ENCODE results near the gene CTSF.

Gene CTSF

DNA sequence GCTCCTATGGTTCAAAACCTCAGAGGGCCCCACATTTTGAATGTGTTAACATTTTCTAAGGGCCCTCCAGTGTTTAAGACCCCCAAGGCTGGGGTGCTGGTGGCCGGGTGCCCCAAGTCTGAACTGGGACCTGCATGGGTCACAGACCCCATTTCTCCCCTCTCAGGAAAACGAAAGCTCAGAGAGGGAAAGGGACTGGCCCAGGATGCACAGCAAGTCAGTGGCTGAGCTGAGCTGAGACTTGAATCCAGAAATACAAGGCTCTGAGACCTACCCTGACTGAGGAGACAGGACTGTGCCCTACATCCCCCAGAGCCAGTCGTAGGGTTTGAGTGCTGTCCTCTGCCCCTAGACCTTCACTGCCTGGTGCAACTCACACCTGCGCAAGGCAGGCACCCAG, 17.5 kb downstream of the CTSF start:
- TF ChIP-seq, protein P1, sequence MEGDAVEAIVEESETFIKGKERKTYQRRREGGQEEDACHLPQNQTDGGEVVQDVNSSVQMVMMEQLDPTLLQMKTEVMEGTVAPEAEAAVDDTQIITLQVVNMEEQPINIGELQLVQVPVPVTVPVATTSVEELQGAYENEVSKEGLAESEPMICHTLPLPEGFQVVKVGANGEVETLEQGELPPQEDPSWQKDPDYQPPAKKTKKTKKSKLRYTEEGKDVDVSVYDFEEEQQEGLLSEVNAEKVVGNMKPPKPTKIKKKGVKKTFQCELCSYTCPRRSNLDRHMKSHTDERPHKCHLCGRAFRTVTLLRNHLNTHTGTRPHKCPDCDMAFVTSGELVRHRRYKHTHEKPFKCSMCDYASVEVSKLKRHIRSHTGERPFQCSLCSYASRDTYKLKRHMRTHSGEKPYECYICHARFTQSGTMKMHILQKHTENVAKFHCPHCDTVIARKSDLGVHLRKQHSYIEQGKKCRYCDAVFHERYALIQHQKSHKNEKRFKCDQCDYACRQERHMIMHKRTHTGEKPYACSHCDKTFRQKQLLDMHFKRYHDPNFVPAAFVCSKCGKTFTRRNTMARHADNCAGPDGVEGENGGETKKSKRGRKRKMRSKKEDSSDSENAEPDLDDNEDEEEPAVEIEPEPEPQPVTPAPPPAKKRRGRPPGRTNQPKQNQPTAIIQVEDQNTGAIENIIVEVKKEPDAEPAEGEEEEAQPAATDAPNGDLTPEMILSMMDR (IDR thresholded peaks at IDR 0.05; ENCODE audit: low read depth, low read length): no peak
- no peak overlapping the region for H3K27ac ChIP-seq
- no peaks in the 10 kb centered on the region for H3K9me3 ChIP-seq (ENCODE audit: severe bottlenecking)
- H3K4me3 ChIP-seq (ENCODE audit: low read depth, low read length): no peak overlapping the region
- H3K36me3 ChIP-seq: no peaks in the 10 kb centered on the region
- no peak for DNase-seq
- H3K27me3 ChIP-seq (ENCODE audit: insufficient read depth, low read depth, severe bottlenecking): no peaks in the 10 kb centered on the region

DNA sequence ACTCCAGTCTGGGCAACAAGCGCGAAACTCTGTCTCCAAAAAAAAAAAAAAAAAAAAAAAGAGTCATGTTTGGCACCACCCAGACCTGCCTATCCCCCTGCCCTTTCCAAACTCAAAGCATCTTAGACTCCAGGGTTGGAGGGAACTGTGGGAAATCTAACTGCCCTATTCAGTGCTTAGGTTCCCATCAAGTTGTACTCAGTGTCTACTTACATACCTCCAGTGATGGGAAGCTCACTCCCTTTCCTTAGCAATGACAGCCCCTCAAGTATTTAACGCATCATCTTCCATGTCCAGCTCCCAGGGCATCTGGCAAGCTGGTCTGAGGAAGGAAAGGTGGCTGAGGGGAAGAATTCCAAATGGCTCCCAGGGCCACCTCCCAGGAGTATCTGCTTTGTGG, 18.7 kb downstream of the CTSF start:
- Histone ChIP-seq H3K27me3 (ENCODE audit: insufficient read depth, low read depth, severe bottlenecking) (no peaks in the 10 kb centered on the region), H3K9me3 (ENCODE audit: severe bottlenecking) (no peaks in the 10 kb centered on the region), H3K27ac (no peak overlapping the region), H3K36me3 (no peaks in the 10 kb centered on the region), H3K4me3 (ENCODE audit: low read depth, low read length) (no peak overlapping the region)
- TF ChIP-seq, protein P1 (IDR thresholded peaks at IDR 0.05; ENCODE audit: low read depth, low read length): no peak
- no peak for DNase-seq

DNA sequence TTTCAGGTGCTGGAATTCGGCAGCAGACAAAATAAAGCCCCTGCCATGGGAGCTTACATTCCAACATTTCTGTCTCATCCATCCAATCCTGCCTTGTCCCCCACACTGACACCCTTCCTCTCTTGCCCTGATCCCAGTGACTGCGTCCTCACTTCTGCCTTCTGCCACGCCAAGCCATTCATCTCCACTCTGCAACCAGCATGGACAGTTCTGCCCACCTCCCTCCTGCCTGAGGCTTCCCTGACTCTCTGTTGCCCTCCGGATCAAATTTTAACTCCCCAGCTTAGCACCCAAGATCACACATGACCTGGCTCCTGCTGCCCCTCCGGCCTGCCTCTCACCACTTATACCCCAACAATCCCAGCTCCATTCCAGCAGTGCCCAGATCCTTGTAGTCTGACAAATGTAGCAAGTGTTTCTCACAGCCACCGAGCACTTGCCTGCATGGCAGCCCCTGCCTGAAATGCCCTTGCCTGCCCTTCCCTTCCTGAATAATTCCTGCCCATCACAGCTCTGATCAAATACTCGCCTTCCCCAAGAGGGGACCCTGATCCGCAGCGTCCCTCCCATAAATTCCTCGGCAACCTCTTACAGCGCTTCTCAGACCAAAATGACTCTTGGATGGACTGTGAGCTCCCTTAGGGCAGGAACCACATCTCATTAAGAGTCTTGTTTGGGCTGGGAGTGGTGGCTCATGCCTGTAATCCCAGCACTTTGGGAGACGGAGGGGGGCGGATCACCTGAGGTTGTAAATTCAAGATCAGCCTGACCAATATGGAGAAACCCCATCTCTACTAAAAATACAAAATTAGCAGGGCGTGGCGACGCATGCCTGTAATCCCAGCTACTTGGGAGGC, 19.4 kb downstream of the CTSF start:
- H3K27ac ChIP-seq: no peak overlapping the region
- no peaks in the 10 kb centered on the region for H3K27me3 ChIP-seq (ENCODE audit: insufficient read depth, low read depth, severe bottlenecking)
- no peaks in the 10 kb centered on the region for H3K9me3 ChIP-seq (ENCODE audit: severe bottlenecking)
- TF ChIP-seq, protein P1 (IDR thresholded peaks at IDR 0.05; ENCODE audit: low read depth, low read length): no peak
- no peak overlapping the region for H3K4me3 ChIP-seq (ENCODE audit: low read depth, low read length)
- no peak for DNase-seq
- no peaks in the 10 kb centered on the region for H3K36me3 ChIP-seq

DNA sequence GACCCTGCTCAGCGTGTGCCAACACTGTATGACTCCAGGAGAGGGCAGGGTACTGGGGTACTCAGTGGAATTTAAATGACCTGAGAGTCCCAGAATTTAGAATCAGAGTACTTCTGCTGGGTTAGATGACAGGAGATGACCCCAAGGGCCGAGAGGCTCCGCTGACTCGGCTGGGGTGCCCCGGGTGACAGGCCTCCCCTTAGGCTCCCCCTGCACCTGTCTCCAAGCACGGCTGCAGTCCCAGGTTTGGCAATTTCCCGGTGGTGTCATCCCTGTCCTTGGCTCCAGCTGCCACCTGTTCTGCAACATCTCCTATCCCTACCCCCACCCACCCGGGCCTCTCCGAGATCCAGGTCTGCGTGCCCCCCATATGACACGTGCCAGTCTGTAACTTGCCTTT, 20.4 kb downstream of the CTSF start:
- no peak for DNase-seq
- H3K4me3 ChIP-seq (ENCODE audit: low read depth, low read length): no peak overlapping the region
- no peaks in the 10 kb centered on the region for H3K27me3 ChIP-seq (ENCODE audit: insufficient read depth, low read depth, severe bottlenecking)
- H3K9me3 ChIP-seq (ENCODE audit: severe bottlenecking): no peaks in the 10 kb centered on the region
- H3K36me3 ChIP-seq: no peaks in the 10 kb centered on the region
- TF ChIP-seq, protein P1 (IDR thresholded peaks at IDR 0.05; ENCODE audit: low read depth, low read length): no peak
- no peak overlapping the region for H3K27ac ChIP-seq

DNA sequence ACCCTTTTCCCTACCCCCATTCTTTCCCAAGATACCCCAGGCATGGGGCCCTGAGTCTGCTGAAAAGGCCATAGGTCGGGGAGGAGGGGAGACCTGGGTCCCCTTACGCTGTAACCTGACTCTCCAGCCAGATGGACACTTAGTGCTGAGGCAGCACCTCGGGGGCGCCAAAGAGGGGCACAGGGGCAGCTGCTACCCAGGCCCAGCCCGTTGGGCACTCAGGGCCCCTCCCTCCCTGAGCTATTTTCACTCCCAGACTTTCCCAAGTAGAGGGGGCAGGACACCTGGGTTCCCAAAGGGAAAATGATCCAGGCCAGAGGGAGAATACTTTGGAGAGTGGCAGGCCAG, 20.8 kb downstream of the CTSF start:
- no peaks in the 10 kb centered on the region for H3K27me3 ChIP-seq (ENCODE audit: insufficient read depth, low read depth, severe bottlenecking)
- no peaks in the 10 kb centered on the region for H3K9me3 ChIP-seq (ENCODE audit: severe bottlenecking)
- no peak for DNase-seq
- H3K4me3 ChIP-seq (ENCODE audit: low read depth, low read length): no peak overlapping the region
- H3K27ac ChIP-seq: no peak overlapping the region
- TF ChIP-seq, protein P1 (IDR thresholded peaks at IDR 0.05; ENCODE audit: low read depth, low read length): no peak
- H3K36me3 ChIP-seq: no peaks in the 10 kb centered on the region

All from WERI-Rb-1 (cell line).